Panc1 (cell line): Measurements from ENCODE around the gene BCKDHA. TPM values are rescaled to one million over a fixed set of nuclear protein-coding genes. Genes with fewer than 3 reads are reported as not detected.

Source experiments
- ATAC-seq: fragments of 200-7000 bp; cut with Tn5 transposase; 2 replicates; pipeline ENCODE4 v1.9.1; 2020; ENCODE audit warnings: mild to moderate bottlenecking, moderate library complexity
- BruUV-seq: library from RNA; stranded (reverse); fragments of 400-500 nt; replicated peaks from 2 replicates; lab custom pipeline; 2021; lab: Mats Ljungman, UMichigan
- CTCF ChIA-PET: fragments of 300-600 bp; sonication (Branson Sonifier 250); formaldehyde crosslinking; loops from one replicate; lab custom pipeline; 2022; ENCODE audit warnings: antibody characterized with exemption; lab: Charles Lee
- POLR2A ChIA-PET: fragments of 300-600 bp; sonication (Branson Sonifier 250); formaldehyde crosslinking; loops from one replicate; lab custom pipeline; 2022; ENCODE audit warnings: antibody characterized with exemption; lab: Charles Lee
- DNase-seq: peaks from one replicate; pipeline ENCODE4 v3.0.0-alpha.2; 2010; ENCODE audit warnings: low read depth, low spot score
- H3K27ac ChIP-seq: 2 replicates; pipeline ENCODE4 v1.5.1; 2011; ENCODE audit warnings: mild to moderate bottlenecking, low read length, inconsistent platforms
- H3K27me3 ChIP-seq: fragments of 200-500 bp; sonication (Bioruptor generic); 2 replicates; pipeline ENCODE4 v1.6.0; 2014; ENCODE audit warnings: low read length, inconsistent platforms; ENCODE audit not compliant: control insufficient read depth, insufficient read depth
- H3K36me3 ChIP-seq: fragments of 200-500 bp; sonication (Bioruptor generic); 2 replicates; pipeline ENCODE4 v1.5.1; 2014; ENCODE audit warnings: inconsistent platforms, mild to moderate bottlenecking, low read length, moderate library complexity; ENCODE audit not compliant: control insufficient read depth, insufficient read depth
- H3K4me1 ChIP-seq: 2 replicates; pipeline ENCODE4 v1.5.1; 2011; ENCODE audit warnings: inconsistent platforms, mild to moderate bottlenecking, low read length, moderate library complexity; ENCODE audit not compliant: control insufficient read depth, insufficient read depth
- H3K4me3 ChIP-seq, 2 experiments: 2 replicates each; pipeline ENCODE4 v1.5.1; 2011 to 2012; ENCODE audit warnings: low read depth in 2 of 2, low read length in 2 of 2, mild to moderate bottlenecking in 2 of 2, inconsistent platforms in 1 of 2, moderate library complexity in 1 of 2
- H3K9me3 ChIP-seq: fragments of 200-500 bp; sonication (Bioruptor generic); 2 replicates; pipeline ENCODE4 v1.5.1; 2014; ENCODE audit warnings: low read depth, mild to moderate bottlenecking, inconsistent platforms, low read length, moderate library complexity; ENCODE audit not compliant: control insufficient read depth, insufficient read depth
- CTCF ChIP-seq: fragments of 450-650 bp; IDR thresholded peaks from 2 replicates; pipeline ENCODE4 v1.5.1; 2017; ENCODE audit warnings: mild to moderate bottlenecking
- POLR2AphosphoS5 ChIP-seq: IDR thresholded peaks from 2 replicates; pipeline ENCODE4 v1.6.1; 2012; ENCODE audit warnings: mild to moderate bottlenecking, low read depth, low read length, moderate library complexity
- REST ChIP-seq, 2 experiments: IDR thresholded peaks; 2 replicates each; pipeline ENCODE4 v1.6.1; 2011 to 2012; ENCODE audit warnings: low read depth in 2 of 2, control low read depth in 1 of 2, low read length in 1 of 2, mild to moderate bottlenecking in 1 of 2, moderate library complexity in 1 of 2; ENCODE audit not compliant: insufficient read depth in 1 of 2
- SIN3A ChIP-seq: IDR thresholded peaks from 2 replicates; pipeline ENCODE4 v1.6.1; 2012; ENCODE audit warnings: low read depth, mild to moderate bottlenecking, low read length, moderate library complexity, borderline replicate concordance; ENCODE audit not compliant: insufficient read depth
- TCF7L2 ChIP-seq: IDR thresholded peaks from 2 replicates; pipeline ENCODE4 v1.6.1; 2011; ENCODE audit warnings: mild to moderate bottlenecking, low read depth, low read length, inconsistent platforms
- in situ Hi-C: cut with HindIII; loops from 2 replicates; pipeline ENCODE4 v1.10.0; 2016; ENCODE audit warnings: low sequenced_read_pairs, low pct_unique_long_range_greater_than_20kb
- intact Hi-C: fragments of 100-400 bp; cut with micrococcal nuclease; formaldehyde crosslinking; loops from one replicate; pipeline ENCODE4 v1.10.0; 2022; ENCODE audit not compliant: unreplicated experiment
- total RNA-seq: library from RNA; stranded (reverse); gene quantifications from one replicate; pipeline ENCODE4 v1.2.1, GENCODE V29; 2021; ENCODE audit not compliant: unreplicated experiment

BCKDHA gene
- total RNA-seq, 1 experiment from 2014 or later = 11.2 TPM

- Histone ChIP-seq H3K36me3 (no peaks in the 10 kb centered on the region), H3K9me3 (no peaks in the 10 kb centered on the region), H3K27me3 (no peaks in the 10 kb centered on the region), H3K27ac (peak overlapping the region; percentile 98), H3K4me3 (peak overlapping the region; percentile 72 to 92), H3K4me1 (peaks cover 3% of the 10 kb centered on the region)
- BruUV-seq = no TSS peak
- ATAC-seq (no peak), DNase-seq (no peak)
- intact Hi-C loops = no loop called here
- in situ Hi-C loops = no loop called here
- CTCF ChIA-PET = interaction anchor here (0.7 kb wide), 1 partner anchor 220 kb away, joined by 4 read pairs; no protein-coding TSS in a partner anchor
- TF ChIP-seq REST (IDR thresholded peaks at IDR 0.05; ENCODE audit: insufficient read depth in 1 of 2, low read depth in 2 of 2, low read length in 1 of 2) (no peak), CTCF (no peak), TCF7L2 (no peak), SIN3A (no peak), POLR2AphosphoS5 (no peak)
- POLR2A ChIA-PET = interaction anchor here (0.5 to 1.1 kb wide), 5 partner anchors 8 to 1006 kb away, joined by 3 to 10 read pairs (median 3); no protein-coding TSS in a partner anchor
These were observed 32.9 kb upstream of the BCKDHA start for GRCh38 chr19:41364524-41365391.

- Histone ChIP-seq H3K27ac (no peak overlapping the region), H3K36me3 (no peaks in the 10 kb centered on the region), H3K4me3 (no peak overlapping the region), H3K9me3 (no peaks in the 10 kb centered on the region), H3K4me1 (peaks cover 3% of the 10 kb centered on the region), H3K27me3 (no peaks in the 10 kb centered on the region)
- ChIA-PET CTCF (no interaction called here), POLR2A (interaction anchor here (0.7 kb wide), 1 partner anchor 57 kb away, joined by 16 read pairs; no protein-coding TSS in a partner anchor)
- DNase-seq = no peak
- no peak for ATAC-seq
- no peak for TF ChIP-seq CTCF
- no peak for TF ChIP-seq POLR2AphosphoS5
- TF ChIP-seq SIN3A = no peak
- TF ChIP-seq TCF7L2 = no peak
- TF ChIP-seq REST (IDR thresholded peaks at IDR 0.05; ENCODE audit: insufficient read depth in 1 of 2, low read depth in 2 of 2, low read length in 1 of 2) = no peak
- in situ Hi-C loops (no loop called here), intact Hi-C loops (no loop called here)
- no TSS peak for BruUV-seq
These were observed 31.5 kb upstream of the BCKDHA start for GRCh38 chr19:41366089-41366488.
